ENCODE data around the gene ARID1B. TPM values are rescaled to one million over a fixed set of nuclear protein-coding genes. Genes with fewer than 3 reads are reported as not detected.

Gene ARID1B
- total and polyA plus RNA-seq, 2 of the 4 experiments (the other 2 are of a cell fraction) = 14.5 to 20.1 TPM

DNA sequence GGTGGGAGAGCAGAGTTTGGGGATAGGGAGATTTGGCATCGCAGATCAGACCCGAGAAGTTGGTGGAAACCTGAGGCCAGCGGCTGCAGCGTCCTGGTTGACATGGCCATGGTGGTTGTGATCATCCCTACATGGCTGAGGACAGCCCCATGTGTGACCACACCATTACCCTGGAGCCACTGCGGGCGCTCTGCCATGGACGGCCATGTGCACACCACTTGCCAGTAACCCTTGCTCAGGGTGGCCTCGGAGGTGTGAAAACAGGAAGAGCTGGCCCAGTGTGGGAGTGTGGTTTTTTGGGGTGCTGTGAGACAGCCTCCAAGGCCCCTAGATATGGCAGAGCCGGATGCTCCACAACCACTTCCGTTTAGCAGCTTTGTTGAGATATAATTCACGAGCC lies 481.7 kb downstream of the ARID1B start:
- Histone ChIP-seq H3K27ac (ENCODE audit: insufficient read depth, low read length) (no peak overlapping the region), H3K23ac (ENCODE audit: low read depth, low read length) (no peak overlapping the region), H3K18ac (ENCODE audit: low read depth, low read length) (no peak overlapping the region), H3K14ac (replicated peaks; ENCODE audit: low read depth, low read length) (no peak overlapping the region), H3K27me3 (ENCODE audit: control insufficient read depth, insufficient read depth, low read length) (peaks cover 29% of the 10 kb centered on the region), H2BK15ac (ENCODE audit: low read depth, low read length) (no peak overlapping the region), H2BK120ac (ENCODE audit: low read depth, low read length) (no peak overlapping the region), H3K36me3 (ENCODE audit: control insufficient read depth, insufficient read depth, low read length) (no peaks in the 10 kb centered on the region), H3K56ac (ENCODE audit: extremely low read depth, insufficient read depth, low read length) (no peak overlapping the region), H4K91ac (ENCODE audit: insufficient read depth, low read depth, low read length) (no peak overlapping the region), H4K20me1 (ENCODE audit: insufficient read depth, low read length) (no peaks in the 10 kb centered on the region), H2AFZ (replicated peaks; ENCODE audit: low read length, poor library complexity) (no peak overlapping the region), H2AK9ac (replicated peaks; ENCODE audit: low read depth, low read length, poor library complexity) (no peak overlapping the region), H2BK20ac (ENCODE audit: low read depth, low read length) (no peak overlapping the region), H2BK5ac (ENCODE audit: low read depth, low read length, poor library complexity, severe bottlenecking) (no peak overlapping the region), H4K8ac (ENCODE audit: low read depth in 2 of 2, low read length in 2 of 2) (no peak overlapping the region), H2AK5ac (ENCODE audit: low read depth, low read length) (no peak overlapping the region), H3K4ac (ENCODE audit: low read depth, low read length) (no peak overlapping the region), H3K79me1 (ENCODE audit: low read depth in 1 of 2, low read length in 2 of 2) (no peaks in the 10 kb centered on the region), H4K5ac (ENCODE audit: low read depth, low read length) (no peak overlapping the region), H3K9ac (ENCODE audit: low read depth, low read length) (no peak overlapping the region), H3K4me1 (ENCODE audit: control insufficient read depth, insufficient read depth, low read length) (no peaks in the 10 kb centered on the region), H3K4me3 (ENCODE audit: insufficient read depth, low read depth, low read length) (no peak overlapping the region), H3K4me2 (ENCODE audit: low read depth, low read length) (no peak overlapping the region), H3K9me1 (ENCODE audit: insufficient read depth, low read length) (no peaks in the 10 kb centered on the region), H3K9me3 (ENCODE audit: control insufficient read depth, insufficient read depth, low read length) (no peaks in the 10 kb centered on the region)
- DNase-seq = no peak
- in situ Hi-C loops (cut with MboI; ENCODE audit: low sequenced_read_pairs) (no loop called here), dilution Hi-C loops (cut with HindIII; ENCODE audit: low sequenced_read_pairs, unreplicated experiment) (no loop called here), intact Hi-C loops (cut with micrococcal nuclease) (no loop called here)
- no peak for ATAC-seq (ENCODE audit: low read depth)
- 100% methylated on average over 1 of the region's 11 CpGs; no CpG with 5 or more reads in 1 of the 2 experiments for WGBS, 2 experiments (ENCODE audit: extremely low coverage in 2 of 2, insufficient read length in 1 of 2)
- no TSS peak for BruUV-seq (replicated peaks)
- TF ChIP-seq RFX5 (IDR thresholded peaks at IDR 0.05; ENCODE audit: low read depth, low read length) (no peak), POLR2A (IDR thresholded peaks at IDR 0.05; ENCODE audit: low read depth, low read length) (no peak), FOS (IDR thresholded peaks at IDR 0.05; ENCODE audit: low read depth, low read length) (no peak), RAD21 (IDR thresholded peaks at IDR 0.05; ENCODE audit: low read length) (no peak), RCOR1 (IDR thresholded peaks at IDR 0.05; ENCODE audit: insufficient replicate concordance, low read length) (no peak)
- POLR2A ChIA-PET (ENCODE audit: unreplicated experiment) = no interaction called here
- CTCF ChIA-PET = no interaction called here

Data from IMR-90 (cell line).